ENCODE data around the gene MICAL1.

MICAL1 gene

DNA sequence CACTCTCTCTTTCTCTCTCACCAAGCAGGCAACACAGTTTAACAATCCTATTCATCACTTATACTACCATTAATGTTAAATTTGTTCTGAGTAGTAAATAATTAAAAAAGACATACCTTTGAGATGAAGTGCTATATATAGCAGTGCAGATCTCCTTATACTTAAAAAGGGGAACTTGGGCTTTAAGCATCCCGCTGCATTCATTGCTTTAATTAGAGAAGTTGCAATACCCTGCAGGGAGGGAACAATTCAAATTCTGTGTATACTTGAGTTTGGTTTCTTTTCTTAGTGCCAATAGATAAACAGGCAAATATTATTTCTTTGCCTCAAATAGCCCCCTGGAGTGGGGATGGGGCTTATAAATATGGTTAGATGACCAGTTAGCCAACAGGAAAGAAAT, 38.3 kb upstream of the MICAL1 start:
- TF ChIP-seq, protein P1, sequence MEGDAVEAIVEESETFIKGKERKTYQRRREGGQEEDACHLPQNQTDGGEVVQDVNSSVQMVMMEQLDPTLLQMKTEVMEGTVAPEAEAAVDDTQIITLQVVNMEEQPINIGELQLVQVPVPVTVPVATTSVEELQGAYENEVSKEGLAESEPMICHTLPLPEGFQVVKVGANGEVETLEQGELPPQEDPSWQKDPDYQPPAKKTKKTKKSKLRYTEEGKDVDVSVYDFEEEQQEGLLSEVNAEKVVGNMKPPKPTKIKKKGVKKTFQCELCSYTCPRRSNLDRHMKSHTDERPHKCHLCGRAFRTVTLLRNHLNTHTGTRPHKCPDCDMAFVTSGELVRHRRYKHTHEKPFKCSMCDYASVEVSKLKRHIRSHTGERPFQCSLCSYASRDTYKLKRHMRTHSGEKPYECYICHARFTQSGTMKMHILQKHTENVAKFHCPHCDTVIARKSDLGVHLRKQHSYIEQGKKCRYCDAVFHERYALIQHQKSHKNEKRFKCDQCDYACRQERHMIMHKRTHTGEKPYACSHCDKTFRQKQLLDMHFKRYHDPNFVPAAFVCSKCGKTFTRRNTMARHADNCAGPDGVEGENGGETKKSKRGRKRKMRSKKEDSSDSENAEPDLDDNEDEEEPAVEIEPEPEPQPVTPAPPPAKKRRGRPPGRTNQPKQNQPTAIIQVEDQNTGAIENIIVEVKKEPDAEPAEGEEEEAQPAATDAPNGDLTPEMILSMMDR (IDR thresholded peaks at IDR 0.05; ENCODE audit: insufficient read depth, low read depth, low read length, missing control alignments): no peak
- DNase-seq (ENCODE audit: low read depth): no peak
- H3K4me3 ChIP-seq (ENCODE audit: low read depth, low read length): no peak overlapping the region

- TF ChIP-seq, protein P1 (IDR thresholded peaks at IDR 0.05; ENCODE audit: insufficient read depth, low read depth, low read length, missing control alignments): no peak
- DNase-seq (ENCODE audit: low read depth): peak; percentile 24
- no peak overlapping the region for H3K4me3 ChIP-seq (ENCODE audit: low read depth, low read length)
Observed at GRCh38 chr6:109491207-109491938, 35.8 kb upstream of the MICAL1 start.

DNA sequence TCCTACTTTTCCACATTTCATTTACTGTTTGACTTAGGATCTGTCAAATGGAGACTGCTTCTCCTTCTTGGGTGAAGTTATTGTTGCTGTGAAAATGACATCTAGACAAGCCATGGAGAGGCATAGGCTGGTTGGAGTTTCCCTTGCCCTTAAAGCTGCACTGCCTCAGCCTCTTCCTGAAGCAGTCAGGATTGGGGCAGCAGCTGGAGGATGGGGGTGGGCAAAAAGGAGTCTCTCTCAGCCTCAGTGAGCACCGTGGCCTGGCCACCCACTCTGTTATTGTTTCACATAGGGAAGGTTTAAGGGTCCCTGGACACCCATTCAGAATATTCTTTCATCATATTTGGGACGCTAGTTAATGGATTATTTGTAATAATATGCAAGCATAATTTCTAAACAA, 35.1 kb upstream of the MICAL1 start:
- TF ChIP-seq, protein P1 (IDR thresholded peaks at IDR 0.05; ENCODE audit: insufficient read depth, low read depth, low read length, missing control alignments): no peak
- DNase-seq (ENCODE audit: low read depth): no peak
- H3K4me3 ChIP-seq (ENCODE audit: low read depth, low read length): no peak overlapping the region

DNA sequence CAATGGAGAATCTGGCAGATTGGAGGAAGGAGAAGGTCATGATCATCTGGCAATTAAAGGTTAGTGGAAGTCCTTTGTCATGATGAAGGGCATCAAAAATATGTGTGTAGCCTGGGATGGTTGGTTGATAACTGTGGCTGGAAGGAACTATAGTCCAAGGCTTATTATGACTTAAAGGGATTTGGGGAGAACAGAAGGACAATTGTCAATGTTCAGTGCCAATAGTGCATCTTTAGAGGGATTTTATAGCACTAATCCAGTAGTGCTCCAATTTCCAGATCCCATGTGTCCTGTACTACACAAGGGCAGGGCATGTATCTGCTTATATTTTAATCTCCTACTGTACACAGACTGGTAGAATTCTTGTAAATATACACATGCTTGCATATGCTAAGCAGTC, 32.4 kb upstream of the MICAL1 start:
- no peak overlapping the region for H3K4me3 ChIP-seq (ENCODE audit: low read depth, low read length)
- TF ChIP-seq, protein P1 (IDR thresholded peaks at IDR 0.05; ENCODE audit: insufficient read depth, low read depth, low read length, missing control alignments): no peak
- no peak for DNase-seq (ENCODE audit: low read depth)

DNA sequence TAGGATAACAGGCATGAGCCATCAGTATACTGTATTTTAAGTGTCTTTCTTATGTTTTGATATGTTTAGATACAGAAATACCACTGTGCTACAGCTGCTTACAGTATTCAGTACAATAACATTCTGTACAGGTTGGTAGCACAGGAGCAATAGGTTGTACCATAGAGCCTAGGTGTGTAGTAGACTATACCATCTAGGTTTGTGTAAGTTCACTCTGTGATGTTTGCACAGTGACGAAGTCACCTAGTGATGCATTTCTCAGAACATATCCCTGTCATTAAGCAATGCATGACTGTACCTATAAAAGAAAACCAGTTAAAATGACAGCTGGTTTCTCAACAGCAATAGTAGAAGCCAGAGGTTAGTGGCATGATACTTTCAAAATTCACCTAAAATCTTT, 30.5 kb upstream of the MICAL1 start:
- DNase-seq (ENCODE audit: low read depth): no peak
- H3K4me3 ChIP-seq (ENCODE audit: low read depth, low read length): no peak overlapping the region
- TF ChIP-seq, protein P1 (IDR thresholded peaks at IDR 0.05; ENCODE audit: insufficient read depth, low read depth, low read length, missing control alignments): no peak

- DNase-seq (ENCODE audit: low read depth): no peak
- no peak overlapping the region for H3K4me3 ChIP-seq (ENCODE audit: low read depth, low read length)
- TF ChIP-seq, protein P1 (IDR thresholded peaks at IDR 0.05; ENCODE audit: insufficient read depth, low read depth, low read length, missing control alignments): no peak
Observed at GRCh38 chr6:109485266-109485935, 29.8 kb upstream of the MICAL1 start.

All from GM12865 (cell line).